22Rv1 (cell line): ENCODE data around the gene GABRA4.

Source experiments
- ZFX ChIP-seq: fragments of 450-650 bp; IDR thresholded peaks from 2 replicates; pipeline ENCODE4 v1.6.1; 2017; ENCODE audit warnings: antibody characterized with exemption, borderline replicate concordance
- TF ChIP-seq, protein P1 (sequence below): fragments of 450-650 bp; IDR thresholded peaks from 2 replicates; pipeline ENCODE4 v1.5.1; 2017; ENCODE audit warnings: mild to moderate bottlenecking

DNA sequence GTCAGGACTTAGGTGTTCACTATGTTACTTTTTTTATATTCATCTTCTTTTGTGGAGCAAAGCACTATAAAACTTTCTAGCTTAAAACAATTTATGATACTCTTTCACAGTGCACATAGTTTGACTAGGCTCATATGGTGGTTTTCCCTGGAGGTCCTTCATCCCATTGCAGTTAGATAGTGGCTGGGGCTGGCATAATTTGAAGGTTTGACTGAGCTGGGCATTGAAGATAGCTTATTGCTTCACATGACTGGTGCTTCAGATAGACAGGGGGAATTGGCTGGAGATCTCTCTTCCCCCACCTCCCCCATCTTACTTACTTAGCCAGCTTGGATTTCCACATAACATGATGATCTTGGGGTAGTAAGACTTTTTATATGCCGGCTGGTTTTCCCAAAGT lies 7.0 kb upstream of the GABRA4 start:
- TF ChIP-seq, protein P1, sequence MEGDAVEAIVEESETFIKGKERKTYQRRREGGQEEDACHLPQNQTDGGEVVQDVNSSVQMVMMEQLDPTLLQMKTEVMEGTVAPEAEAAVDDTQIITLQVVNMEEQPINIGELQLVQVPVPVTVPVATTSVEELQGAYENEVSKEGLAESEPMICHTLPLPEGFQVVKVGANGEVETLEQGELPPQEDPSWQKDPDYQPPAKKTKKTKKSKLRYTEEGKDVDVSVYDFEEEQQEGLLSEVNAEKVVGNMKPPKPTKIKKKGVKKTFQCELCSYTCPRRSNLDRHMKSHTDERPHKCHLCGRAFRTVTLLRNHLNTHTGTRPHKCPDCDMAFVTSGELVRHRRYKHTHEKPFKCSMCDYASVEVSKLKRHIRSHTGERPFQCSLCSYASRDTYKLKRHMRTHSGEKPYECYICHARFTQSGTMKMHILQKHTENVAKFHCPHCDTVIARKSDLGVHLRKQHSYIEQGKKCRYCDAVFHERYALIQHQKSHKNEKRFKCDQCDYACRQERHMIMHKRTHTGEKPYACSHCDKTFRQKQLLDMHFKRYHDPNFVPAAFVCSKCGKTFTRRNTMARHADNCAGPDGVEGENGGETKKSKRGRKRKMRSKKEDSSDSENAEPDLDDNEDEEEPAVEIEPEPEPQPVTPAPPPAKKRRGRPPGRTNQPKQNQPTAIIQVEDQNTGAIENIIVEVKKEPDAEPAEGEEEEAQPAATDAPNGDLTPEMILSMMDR = no peak
- no peak for TF ChIP-seq ZFX
